NOMO-1 (cell line): ENCODE results near the gene EHD4.

Experiments
- DNase-seq, 2 experiments: peaks; one replicate each; lab custom pipeline; 2025; ENCODE audit not compliant: unreplicated experiment in 2 of 2; lab: John Stamatoyannopoulos, UW

EHD4 gene

GRCh38 chr15:41940441-41940857, 31.9 kb downstream of the EHD4 start:
- no peak for DNase-seq

GRCh38 chr15:41939986-41940385, 32.4 kb downstream of the EHD4 start:
- no peak for DNase-seq

DNA sequence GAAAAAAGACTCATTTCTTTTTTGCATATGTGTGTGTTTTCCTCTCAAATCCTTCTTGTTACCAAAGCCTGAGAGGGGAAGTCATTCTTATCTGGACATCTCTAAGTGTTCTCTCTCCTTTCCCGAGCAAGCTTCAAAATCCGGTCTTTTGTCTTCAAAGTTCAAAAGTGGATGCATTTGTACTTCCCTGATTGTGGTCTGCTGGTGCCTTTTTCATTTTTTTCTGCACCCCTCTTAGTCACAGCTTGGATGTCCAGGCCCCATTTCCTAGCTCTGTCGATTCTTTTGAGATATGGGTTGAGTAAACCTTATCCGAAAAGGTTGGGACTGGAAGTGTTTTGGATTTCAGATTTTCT, 34.8 kb downstream of the EHD4 start:
- no peak for DNase-seq

DNA sequence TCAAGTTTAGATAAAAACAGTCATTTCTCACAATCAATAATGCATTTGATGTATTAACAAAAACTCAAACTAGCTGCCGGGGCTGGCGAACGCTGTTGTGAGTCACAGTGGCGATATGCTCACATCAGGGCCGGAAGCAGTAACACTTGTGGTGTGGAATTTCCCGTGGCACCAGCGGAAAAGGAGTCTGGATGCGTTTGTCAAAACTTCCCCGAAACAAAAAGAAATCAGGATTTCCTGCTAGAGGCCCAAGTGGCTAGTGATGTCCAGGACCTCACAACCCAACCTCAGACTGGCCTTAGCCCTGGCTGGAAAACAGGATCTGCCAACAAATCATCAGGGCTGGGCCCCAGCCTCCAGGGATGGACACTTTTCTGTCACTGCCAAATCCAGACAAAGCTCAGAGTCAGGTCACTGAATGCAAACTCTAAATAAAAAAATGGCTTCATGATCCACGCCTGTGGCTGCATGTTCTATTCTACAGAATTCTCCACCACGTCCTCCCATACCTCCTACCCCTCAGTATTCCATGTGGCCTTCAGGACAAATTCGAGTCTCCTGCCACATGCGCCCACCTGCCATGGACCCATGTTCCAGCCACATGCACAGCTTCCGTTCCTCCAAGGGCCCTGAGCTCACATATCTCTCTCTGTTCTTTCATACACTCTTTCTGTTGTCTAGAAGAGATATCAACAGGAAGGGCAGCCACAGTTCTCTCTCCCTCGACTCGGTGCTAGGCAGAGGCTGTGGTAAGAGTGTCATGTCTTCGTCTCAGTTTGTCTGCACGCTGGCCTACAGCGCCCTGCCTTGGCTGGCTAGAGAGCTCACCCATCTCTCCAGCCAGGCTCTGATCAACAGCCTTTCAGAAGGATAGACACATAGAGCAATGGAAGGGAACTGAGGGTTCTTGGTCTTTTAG, 35.4 kb downstream of the EHD4 start:
- DNase-seq, result no peak

- no peak for DNase-seq
Measured at GRCh38 chr15:41936155-41936554, 36.2 kb downstream of the EHD4 start.

GRCh38 chr15:41935566-41936020, 36.8 kb downstream of the EHD4 start:
- DNase-seq, result no peak

GRCh38 chr15:41934843-41935242, 37.5 kb downstream of the EHD4 start:
- no peak for DNase-seq

DNA sequence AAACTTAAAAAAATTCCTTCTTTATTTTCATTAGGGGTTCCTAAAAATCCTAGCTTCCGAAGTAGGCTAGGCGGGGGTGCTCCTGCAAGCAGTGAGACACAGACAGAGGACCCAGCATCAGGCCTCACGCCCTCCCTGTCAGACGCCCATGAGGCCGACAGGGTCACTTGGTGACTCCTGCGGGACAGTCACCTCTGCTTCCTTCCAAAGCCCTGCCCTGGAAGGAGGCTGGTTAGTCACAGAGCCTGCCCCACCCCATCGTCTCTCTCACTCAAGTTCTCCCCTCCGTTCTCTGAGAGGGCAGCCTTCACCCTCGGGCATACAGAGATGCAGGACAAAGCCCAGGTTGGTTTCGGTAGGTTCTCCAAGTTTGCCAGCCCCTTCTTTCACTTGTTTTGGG, 38.6 kb downstream of the EHD4 start:
- DNase-seq, result no peak

GRCh38 chr15:41933326-41933725, 39.0 kb downstream of the EHD4 start:
- no peak for DNase-seq

DNA sequence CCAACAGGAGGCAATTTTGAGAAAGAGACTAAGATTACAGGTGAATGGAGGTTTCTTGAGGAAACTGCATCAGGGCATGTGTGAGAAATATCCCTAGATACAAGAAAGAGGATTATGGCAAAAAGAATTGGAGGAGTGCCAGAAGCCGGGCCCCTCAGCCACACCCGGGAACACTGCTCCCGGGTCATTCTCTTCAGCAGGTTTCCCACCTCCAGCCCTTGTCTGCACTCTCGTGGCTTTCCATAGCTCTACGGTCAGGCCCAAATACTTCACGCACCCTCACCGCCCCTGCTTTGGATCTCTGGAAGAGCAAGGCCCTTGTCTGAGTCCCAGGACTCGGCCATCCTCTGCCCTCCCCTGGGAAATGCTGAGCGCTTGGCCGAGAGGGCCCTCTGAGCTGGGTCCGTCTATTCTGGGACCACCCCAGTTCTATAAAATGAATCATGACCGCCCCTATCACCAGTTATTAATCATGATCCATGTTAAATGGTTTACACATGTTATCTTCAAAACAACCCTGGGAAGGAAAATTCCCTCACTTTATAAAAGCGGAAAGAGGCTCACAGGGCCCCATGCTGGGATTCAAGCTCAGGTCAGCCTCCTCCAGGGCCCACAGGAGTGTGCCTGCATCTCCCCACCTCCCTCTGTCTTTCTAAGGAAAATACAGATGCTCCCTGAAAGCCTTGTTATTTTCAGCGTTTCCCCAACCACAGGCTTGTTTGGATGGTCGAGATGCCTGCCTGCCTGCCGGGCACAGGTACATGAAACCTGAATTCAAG, 39.7 kb downstream of the EHD4 start:
- no peak for DNase-seq

GRCh38 chr15:41932101-41932500, 40.3 kb downstream of the EHD4 start:
- no peak for DNase-seq

- no peak for DNase-seq
Measured at GRCh38 chr15:41930867-41931222, 41.5 kb downstream of the EHD4 start.

- peak; percentile 27 to 67 for DNase-seq
Measured at GRCh38 chr15:41930221-41930866, 42.0 kb downstream of the EHD4 start.

DNA sequence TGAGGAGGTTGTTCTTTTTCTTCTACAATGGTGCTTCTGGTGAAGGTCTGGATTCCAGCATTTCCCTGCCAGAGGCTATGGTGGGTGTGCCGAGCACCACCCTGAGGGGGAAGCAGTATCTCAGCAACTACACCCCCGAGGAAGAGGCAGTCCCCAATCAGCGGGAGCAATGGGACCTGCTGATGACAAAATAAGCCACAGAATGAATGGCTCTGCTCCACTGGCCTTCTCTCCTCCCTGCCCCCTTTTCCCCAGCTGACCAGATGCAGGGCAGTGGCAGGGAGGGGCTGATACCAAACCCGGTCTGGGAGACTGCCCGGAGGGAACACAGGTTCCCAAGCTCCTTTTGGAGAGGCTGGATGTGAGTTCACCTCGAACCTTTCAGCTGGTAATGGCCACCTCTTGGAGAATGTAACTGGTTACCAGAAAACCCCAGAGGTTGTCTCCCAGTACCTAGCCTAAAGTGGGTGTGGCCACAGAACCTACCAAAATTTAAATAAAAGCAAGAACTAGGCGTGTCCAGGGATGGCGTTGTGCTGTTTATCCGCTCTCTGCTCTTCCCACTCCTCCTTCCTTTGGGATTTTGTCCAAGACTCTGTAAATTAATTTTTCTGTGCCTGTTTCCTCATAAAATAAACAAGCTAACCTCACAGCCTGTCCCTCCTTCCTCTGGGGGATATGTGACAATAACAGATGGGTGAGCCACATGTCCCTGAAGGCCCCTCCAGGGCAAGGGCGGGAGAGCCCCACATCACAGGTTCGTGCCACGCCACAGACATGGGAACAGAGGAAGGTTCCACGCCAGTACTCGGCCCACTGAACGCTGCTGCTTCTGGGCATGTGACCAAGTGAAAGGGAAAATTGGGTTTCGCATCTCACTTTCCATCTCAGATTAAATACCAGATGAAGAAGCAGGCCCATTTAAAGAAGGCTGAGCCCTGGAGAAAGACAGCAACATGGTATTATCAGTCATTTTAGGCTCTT, 43.4 kb downstream of the EHD4 start:
- no peak for DNase-seq

DNA sequence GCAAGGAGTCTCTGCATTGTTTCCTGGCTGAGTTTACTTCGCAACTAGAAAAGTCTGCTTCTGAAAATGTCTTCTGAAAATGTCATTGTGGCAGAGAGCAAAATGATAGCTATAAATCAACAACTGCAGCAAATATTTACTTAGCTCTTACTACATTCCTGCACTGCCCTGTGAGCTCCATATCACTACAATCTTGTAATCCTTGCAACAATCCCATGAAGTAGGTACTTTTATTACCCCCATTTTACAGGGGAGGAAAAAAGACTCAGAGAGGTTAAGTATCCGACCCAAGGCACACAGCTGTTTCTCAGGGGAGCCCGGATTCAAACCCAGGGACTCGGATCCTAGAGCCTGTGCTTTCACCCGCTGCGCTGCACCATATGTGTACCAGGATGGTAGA, 44.3 kb downstream of the EHD4 start:
- no peak for DNase-seq

DNA sequence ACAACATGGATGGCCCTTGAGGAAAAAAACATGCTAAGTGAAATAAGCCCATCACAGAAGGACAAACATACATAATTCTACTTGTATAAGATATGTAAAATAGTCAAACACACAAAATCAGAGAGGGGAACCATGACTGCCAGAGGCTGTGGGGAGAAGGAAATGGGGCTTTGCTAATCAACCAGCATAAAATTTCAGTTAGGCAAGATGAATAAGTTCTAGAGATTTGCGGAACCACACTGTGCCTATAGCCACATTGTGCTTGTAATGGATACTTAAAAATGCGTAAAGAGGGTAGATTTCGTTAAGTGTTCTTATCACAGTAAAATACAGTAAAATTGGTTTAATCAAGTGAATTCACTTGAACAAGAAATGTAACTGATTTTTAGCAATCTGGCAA, 44.8 kb downstream of the EHD4 start:
- DNase-seq, result peak; percentile 11 to 64

DNA sequence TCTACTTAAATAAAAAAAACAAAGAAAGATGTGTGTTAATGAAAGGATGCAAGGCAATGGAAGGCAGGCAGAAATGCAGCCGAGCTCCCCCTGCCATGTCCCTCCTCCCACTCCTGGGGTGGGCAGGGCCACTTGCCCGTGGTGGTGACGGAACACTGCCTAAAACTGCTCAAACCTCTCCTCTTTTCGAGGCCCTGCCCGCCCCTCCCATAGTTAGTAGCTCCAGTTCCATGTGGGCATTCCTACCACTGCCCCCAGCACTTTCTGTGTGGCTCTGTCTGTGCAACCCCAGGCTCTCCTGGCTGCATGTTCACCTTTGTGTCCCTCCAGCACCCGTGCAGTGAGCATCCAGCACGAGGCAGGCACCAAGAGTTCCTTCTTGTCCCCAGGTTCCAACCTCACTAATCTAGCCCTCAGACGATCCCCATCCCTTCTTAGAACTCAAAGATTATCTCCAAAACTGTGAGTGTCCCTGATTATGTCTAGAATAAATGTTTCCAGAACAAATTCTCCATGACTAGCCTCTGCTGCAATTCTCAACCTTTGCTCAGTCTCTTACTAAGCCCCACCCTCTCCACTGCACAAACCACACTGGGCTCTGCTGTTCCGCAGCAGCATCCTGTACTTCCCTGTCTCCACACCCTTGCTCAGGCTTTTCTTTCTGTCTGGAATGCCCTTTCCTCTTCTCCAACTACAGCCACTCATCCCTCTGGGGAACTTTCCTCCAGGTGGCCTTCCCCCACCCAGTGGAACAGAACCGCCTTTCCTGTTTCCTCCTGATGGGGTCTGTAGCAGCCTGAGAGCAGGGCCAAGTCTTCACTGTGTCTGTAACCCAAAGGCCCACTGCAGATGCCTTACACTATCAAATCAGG, 45.9 kb downstream of the EHD4 start:
- peak in 1 of 2 experiments; percentile 3 for DNase-seq

GRCh38 chr15:41925086-41925608, 47.2 kb downstream of the EHD4 start:
- no peak for DNase-seq

GRCh38 chr15:41923401-41923997, 48.9 kb downstream of the EHD4 start:
- DNase-seq, result no peak
